Smooth muscle cell (in vitro differentiated cells): Measurements from ENCODE around the gene TAF10. TPM values are rescaled to one million over a fixed set of nuclear protein-coding genes. Genes with fewer than 3 reads are reported as not detected.

Source experiments
- DNase-seq: peaks from one replicate; lab custom pipeline; 2025; ENCODE audit not compliant: unreplicated experiment; lab: John Stamatoyannopoulos, UW
- H2AFZ ChIP-seq: fragments of 200-600 bp; sonication (generic); 2 replicates; pipeline ENCODE4 v1.6.0; 2016; ENCODE audit warnings: antibody characterized with exemption, low read depth, mild to moderate bottlenecking
- H3F3A ChIP-seq: fragments of 200-600 bp; sonication (generic); 2 replicates; pipeline ENCODE4 v1.6.0; 2017; ENCODE audit warnings: antibody characterized with exemption, low read depth
- H3K27ac ChIP-seq: fragments of 200-600 bp; sonication (generic); 2 replicates; pipeline ENCODE4 v1.5.1; 2016; ENCODE audit warnings: low read depth, mild to moderate bottlenecking
- H3K27me3 ChIP-seq: fragments of 200-600 bp; sonication (generic); 2 replicates; pipeline ENCODE4 v1.6.1; 2016; ENCODE audit warnings: low read depth, mild to moderate bottlenecking
- H3K36me3 ChIP-seq: fragments of 200-600 bp; sonication (generic); 2 replicates; pipeline ENCODE4 v1.5.1; 2016; ENCODE audit warnings: low read depth
- H3K4me1 ChIP-seq: fragments of 200-600 bp; sonication (generic); 2 replicates; pipeline ENCODE4 v1.5.1; 2016; ENCODE audit warnings: low read depth
- H3K4me2 ChIP-seq: fragments of 200-600 bp; sonication (generic); 2 replicates; pipeline ENCODE4 v1.6.0; 2016; ENCODE audit warnings: mild to moderate bottlenecking
- H3K4me3 ChIP-seq: fragments of 200-600 bp; sonication (generic); 2 replicates; pipeline ENCODE4 v1.5.1; 2016; ENCODE audit warnings: mild to moderate bottlenecking
- H3K79me2 ChIP-seq: fragments of 200-600 bp; sonication (generic); 2 replicates; pipeline ENCODE4 v1.6.0; 2016; ENCODE audit warnings: low read depth, mild to moderate bottlenecking
- H3K9ac ChIP-seq: fragments of 200-600 bp; sonication (generic); 2 replicates; pipeline ENCODE4 v1.6.0; 2016; ENCODE audit warnings: low read depth
- H3K9me3 ChIP-seq: fragments of 200-600 bp; sonication (generic); replicated peaks from 2 replicates; pipeline ENCODE4 v1.5.1; 2016; ENCODE audit warnings: low read depth
- H4K20me1 ChIP-seq: fragments of 200-600 bp; sonication (generic); 2 replicates; pipeline ENCODE4 v1.6.0; 2016; ENCODE audit warnings: low read depth
- WGBS: methylation state at CpG from one replicate; pipeline ENCODE4 v1.1.7; 2016; ENCODE audit warnings: low lambda C conversion rate; 5-methylcytosine and 5-hydroxymethylcytosine counted together
- polyA plus RNA-seq: library from polyadenylated mRNA; unstranded; fragments of >200 nt; fragmentation: Nextera tagmentation; extraction: Ambion mirVana; gene quantifications from 2 replicates; pipeline ENCODE4 v1.2.1, GENCODE V29; 2016
- total RNA-seq: library from RNA; depleted of rRNA; stranded (reverse); fragments of >200 nt; gene quantifications from 2 replicates; pipeline ENCODE4 v1.2.3, GENCODE V29; 2014
- TF ChIP-seq, protein P1 (sequence below): fragments of 200-600 bp; sonication (generic); IDR thresholded peaks from 2 replicates; pipeline ENCODE4 v1.5.1; 2017; ENCODE audit warnings: borderline replicate concordance, mild to moderate bottlenecking, antibody characterized with exemption; ENCODE audit not compliant: insufficient read depth, poor library complexity, severe bottlenecking

Gene TAF10
- total and polyA plus RNA-seq, 2 experiments from 2014 or later: 83.3 to 373 TPM

DNA sequence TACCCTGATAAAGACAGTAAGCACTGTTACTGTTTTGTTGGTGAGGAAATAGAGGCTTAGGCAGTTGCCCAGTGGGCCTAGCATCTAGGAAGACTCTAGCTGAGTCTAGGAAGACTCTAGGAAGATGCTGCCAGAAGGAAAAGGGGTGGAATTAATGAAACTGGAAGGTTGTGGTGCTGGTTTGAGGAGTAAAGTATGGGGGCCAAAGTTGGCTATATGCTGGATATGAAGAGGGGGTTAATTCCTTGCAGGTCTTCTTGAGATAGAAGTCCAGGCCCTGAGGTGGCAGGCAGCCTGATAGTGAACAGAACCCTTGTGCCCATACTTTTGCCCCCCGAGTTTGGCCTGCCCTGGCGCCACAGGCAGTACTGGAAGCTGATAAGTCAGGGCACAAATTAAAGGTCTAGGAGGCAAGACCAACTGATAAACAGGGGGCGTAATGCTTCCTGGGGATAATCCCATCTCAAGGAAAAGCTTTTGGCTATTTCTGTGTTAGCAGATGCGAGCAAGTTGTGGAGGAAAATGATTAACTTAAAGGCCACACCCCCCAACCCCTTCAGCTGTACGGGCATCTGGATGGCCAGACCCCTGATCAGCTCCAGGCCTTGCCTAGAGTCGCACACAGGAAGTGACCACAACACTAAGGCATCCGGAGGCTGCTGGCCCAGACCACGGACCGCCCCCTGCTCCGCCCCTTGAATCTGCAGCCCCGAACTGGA is 5.4 kb downstream of the TAF10 start:
- peaks cover 45% of the 10 kb centered on the region for H3K4me1 ChIP-seq
- DNase-seq: peak; percentile 69
- 5% methylated on average over 11 of the region's 11 CpGs for WGBS
- peak overlapping the region; percentile 99 for H3K27ac ChIP-seq
- H3K9ac ChIP-seq: peak overlapping the region; percentile 73
- peak overlapping the region; percentile 92 for H3K4me2 ChIP-seq
- no peaks in the 10 kb centered on the region for H3K27me3 ChIP-seq
- no peaks in the 10 kb centered on the region for H3K36me3 ChIP-seq
- no peaks in the 10 kb centered on the region for H3K9me3 ChIP-seq
- peaks cover 48% of the 10 kb centered on the region for H3F3A ChIP-seq
- H3K79me2 ChIP-seq: peaks cover 87% of the 10 kb centered on the region
- peak overlapping the region; percentile 95 for H3K4me3 ChIP-seq
- no peak overlapping the region for H2AFZ ChIP-seq
- TF ChIP-seq, protein P1, sequence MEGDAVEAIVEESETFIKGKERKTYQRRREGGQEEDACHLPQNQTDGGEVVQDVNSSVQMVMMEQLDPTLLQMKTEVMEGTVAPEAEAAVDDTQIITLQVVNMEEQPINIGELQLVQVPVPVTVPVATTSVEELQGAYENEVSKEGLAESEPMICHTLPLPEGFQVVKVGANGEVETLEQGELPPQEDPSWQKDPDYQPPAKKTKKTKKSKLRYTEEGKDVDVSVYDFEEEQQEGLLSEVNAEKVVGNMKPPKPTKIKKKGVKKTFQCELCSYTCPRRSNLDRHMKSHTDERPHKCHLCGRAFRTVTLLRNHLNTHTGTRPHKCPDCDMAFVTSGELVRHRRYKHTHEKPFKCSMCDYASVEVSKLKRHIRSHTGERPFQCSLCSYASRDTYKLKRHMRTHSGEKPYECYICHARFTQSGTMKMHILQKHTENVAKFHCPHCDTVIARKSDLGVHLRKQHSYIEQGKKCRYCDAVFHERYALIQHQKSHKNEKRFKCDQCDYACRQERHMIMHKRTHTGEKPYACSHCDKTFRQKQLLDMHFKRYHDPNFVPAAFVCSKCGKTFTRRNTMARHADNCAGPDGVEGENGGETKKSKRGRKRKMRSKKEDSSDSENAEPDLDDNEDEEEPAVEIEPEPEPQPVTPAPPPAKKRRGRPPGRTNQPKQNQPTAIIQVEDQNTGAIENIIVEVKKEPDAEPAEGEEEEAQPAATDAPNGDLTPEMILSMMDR: no peak
- peaks cover 16% of the 10 kb centered on the region for H4K20me1 ChIP-seq

GRCh38 chr11:6604790-6605189 is 7.2 kb downstream of the TAF10 start:
- no peaks in the 10 kb centered on the region for H3K9me3 ChIP-seq

DNA sequence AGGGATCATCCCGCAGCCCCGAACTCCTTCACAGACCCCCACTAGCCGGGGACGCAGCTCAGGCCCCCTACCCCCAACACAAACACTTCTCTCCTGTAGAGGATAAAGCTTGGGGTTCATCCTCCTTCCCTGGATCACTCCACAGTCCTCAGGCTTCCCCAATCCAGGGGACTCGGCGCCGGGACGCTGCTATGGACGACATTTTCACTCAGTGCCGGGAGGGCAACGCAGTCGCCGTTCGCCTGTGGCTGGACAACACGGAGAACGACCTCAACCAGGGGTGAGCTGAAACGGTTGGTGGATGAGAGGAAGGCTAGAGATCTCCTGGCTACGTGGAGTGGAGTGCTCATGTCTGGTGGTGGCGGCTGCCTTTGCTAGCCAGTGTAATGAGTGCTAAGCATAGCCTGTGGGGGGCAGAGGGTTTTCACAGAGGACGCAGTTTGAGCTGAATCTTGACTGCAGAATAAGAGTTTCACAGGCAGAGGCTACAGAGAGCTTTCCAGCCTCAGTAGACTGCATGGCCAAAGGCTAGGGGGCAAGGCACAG is 7.9 kb downstream of the TAF10 start:
- WGBS: under 1% methylated on average over 20 of the region's 20 CpGs

More at GRCh38 chr11:6604790-6605189, 7.2 kb downstream of the TAF10 start:
- H3K27ac ChIP-seq: peak overlapping the region; percentile 99
- peak overlapping the region; percentile 91 for H3K9ac ChIP-seq
- peaks cover 83% of the 10 kb centered on the region for H3K79me2 ChIP-seq
- H3K36me3 ChIP-seq: no peaks in the 10 kb centered on the region
- 52% methylated on average over 3 of the region's 3 CpGs for WGBS
- H2AFZ ChIP-seq: no peak overlapping the region
- H3F3A ChIP-seq: peaks cover 41% of the 10 kb centered on the region
- peaks cover 38% of the 10 kb centered on the region for H3K4me1 ChIP-seq
- peak overlapping the region; percentile 92 for H3K4me2 ChIP-seq
- TF ChIP-seq, protein P1: no peak
- DNase-seq: no peak
- H3K4me3 ChIP-seq: peak overlapping the region; percentile 95
- no peaks in the 10 kb centered on the region for H3K27me3 ChIP-seq
- H4K20me1 ChIP-seq: peaks cover 18% of the 10 kb centered on the region

More for the DNA sequence above, 7.9 kb downstream of the TAF10 start:
- Histone ChIP-seq H3K4me2 (peak overlapping the region; percentile 92), H3K27me3 (no peaks in the 10 kb centered on the region), H4K20me1 (peaks cover 23% of the 10 kb centered on the region), H3K4me1 (peaks cover 38% of the 10 kb centered on the region), H3K9ac (peak overlapping the region; percentile 91), H3K79me2 (peaks cover 84% of the 10 kb centered on the region), H3K27ac (peak overlapping the region; percentile 99), H3K36me3 (peaks cover 4% of the 10 kb centered on the region), H3K4me3 (peak overlapping the region; percentile 95), H2AFZ (no peak overlapping the region), H3K9me3 (no peaks in the 10 kb centered on the region), H3F3A (peaks cover 38% of the 10 kb centered on the region)
- TF ChIP-seq, protein P1: no peak
- DNase-seq: no peak
